Measurements from ENCODE around the gene MUTYH. TPM values are rescaled to one million over a fixed set of nuclear protein-coding genes. Genes with fewer than 3 reads are reported as not detected.

The MUTYH gene
- total RNA-seq, 4 donors from 2014 or later = 28.7 to 78.2 (median 49.0) TPM

DNA sequence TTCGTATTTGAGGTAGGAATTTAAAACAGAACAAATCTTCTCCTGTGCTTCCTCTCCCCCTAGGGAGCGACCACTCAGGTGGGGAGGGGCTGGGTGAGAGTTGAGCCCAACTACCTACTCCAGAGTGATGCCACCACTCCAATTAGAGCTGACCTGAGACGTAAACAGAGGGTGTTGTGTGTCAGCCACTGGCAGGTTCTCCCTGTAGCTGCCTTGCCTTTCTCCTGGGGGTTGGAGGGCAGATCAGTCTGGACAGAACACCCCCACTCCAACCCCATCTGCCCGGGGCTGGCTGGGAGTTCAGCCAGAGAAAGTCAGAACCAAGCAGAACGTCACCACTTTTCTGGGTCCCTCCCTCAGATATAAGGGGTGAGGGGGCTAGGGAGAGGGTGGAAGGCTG is 11.6 kb downstream of the MUTYH start:
- WGBS, 2 donors (ENCODE audit: low coverage in 1 of 2) = 55 to 72% methylated on average over 2 to 5 of the region's 5 CpGs
- Histone ChIP-seq H3K4me1 (peaks cover 10 to 24% (median 14%) of the 10 kb centered on the region in 4 donors), H3K4me3 (no peak overlapping the region), H3K9me3 (no peaks in the 10 kb centered on the region), H3K36me3 (peaks cover 0 to 7% (median 0%) of the 10 kb centered on the region in 4 donors), H3K27me3 (no peaks in the 10 kb centered on the region), H3K27ac (peak overlapping the region in 1 of 4 donors; percentile 55)
- in situ Hi-C loops (cut with MboI; ENCODE audit: low pct_ligation_motif_present in 1 of 4, low pct_unique_long_range_greater_than_20kb in 1 of 4, low sequenced_read_pairs in 3 of 4) (no loop called here), intact Hi-C loops (cut with DNase I; ENCODE audit: low total_unique reads) (no loop called here)
- TF ChIP-seq EP300 (IDR thresholded peaks at IDR 0.05; ENCODE audit: low read depth) (no peak), POLR2A (IDR thresholded peaks at IDR 0.05) (no peak), POLR2AphosphoS5 (IDR thresholded peaks at IDR 0.05) (no peak)
- TF ChIP-seq, protein P1, sequence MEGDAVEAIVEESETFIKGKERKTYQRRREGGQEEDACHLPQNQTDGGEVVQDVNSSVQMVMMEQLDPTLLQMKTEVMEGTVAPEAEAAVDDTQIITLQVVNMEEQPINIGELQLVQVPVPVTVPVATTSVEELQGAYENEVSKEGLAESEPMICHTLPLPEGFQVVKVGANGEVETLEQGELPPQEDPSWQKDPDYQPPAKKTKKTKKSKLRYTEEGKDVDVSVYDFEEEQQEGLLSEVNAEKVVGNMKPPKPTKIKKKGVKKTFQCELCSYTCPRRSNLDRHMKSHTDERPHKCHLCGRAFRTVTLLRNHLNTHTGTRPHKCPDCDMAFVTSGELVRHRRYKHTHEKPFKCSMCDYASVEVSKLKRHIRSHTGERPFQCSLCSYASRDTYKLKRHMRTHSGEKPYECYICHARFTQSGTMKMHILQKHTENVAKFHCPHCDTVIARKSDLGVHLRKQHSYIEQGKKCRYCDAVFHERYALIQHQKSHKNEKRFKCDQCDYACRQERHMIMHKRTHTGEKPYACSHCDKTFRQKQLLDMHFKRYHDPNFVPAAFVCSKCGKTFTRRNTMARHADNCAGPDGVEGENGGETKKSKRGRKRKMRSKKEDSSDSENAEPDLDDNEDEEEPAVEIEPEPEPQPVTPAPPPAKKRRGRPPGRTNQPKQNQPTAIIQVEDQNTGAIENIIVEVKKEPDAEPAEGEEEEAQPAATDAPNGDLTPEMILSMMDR (IDR thresholded peaks at IDR 0.05) = no peak
- DNase-seq = no peak

DNA sequence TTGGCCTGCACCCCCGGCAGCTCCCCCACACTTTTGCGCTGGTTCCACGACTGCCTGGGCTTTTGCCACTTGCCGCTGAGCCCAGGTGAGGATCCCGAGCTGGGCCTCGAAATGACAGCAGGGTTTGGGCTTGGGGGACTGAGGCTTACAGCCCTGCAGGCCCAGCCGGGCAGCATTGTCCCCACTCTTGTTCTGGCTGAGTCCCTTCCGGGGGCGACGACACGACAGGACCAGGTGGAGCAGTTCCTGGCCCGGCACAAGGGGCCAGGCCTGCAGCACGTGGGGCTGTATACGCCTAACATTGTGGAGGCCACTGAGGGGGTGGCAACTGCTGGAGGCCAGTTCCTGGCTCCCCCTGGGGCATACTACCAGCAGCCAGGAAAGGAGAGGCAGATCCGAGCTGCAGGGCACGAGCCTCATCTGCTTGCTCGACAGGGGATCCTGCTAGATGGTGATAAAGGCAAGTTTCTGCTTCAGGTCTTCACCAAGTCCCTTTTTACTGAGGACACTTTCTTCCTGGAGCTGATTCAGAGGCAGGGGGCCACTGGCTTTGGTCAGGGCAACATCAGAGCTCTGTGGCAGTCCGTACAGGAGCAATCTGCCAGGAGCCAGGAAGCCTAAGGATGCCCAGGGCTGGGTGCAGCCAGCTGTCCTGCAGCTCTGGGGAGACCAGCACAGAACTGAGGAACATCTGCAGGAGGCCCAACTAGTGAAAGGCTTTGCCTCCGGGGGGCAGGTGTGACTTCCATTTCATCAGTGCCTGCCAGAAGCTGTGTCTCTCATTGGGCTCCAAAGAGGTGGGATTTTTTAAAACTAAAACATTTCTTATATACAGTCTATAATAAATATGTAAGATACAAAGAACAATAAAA is 12.4 kb downstream of the MUTYH start:
- Histone ChIP-seq H3K4me3 (peak overlapping the region in 3 of 4 donors; percentile 28 to 53 (median 45)), H3K27ac (peak overlapping the region in 2 of 4 donors; percentile 8 to 55), H3K9me3 (no peaks in the 10 kb centered on the region), H3K4me1 (peaks cover 10 to 24% (median 14%) of the 10 kb centered on the region in 4 donors), H3K27me3 (no peaks in the 10 kb centered on the region), H3K36me3 (peaks cover 0 to 7% (median 0%) of the 10 kb centered on the region in 4 donors)
- no peak for TF ChIP-seq POLR2A (IDR thresholded peaks at IDR 0.05)
- peak in 1 of 3 donors; percentile 3 for TF ChIP-seq POLR2AphosphoS5 (IDR thresholded peaks at IDR 0.05)
- peak; percentile 30 for DNase-seq
- in situ Hi-C loops (cut with MboI; ENCODE audit: low pct_ligation_motif_present in 1 of 4, low pct_unique_long_range_greater_than_20kb in 1 of 4, low sequenced_read_pairs in 3 of 4) (no loop called here), intact Hi-C loops (cut with DNase I; ENCODE audit: low total_unique reads) (no loop called here)
- WGBS, 2 donors (ENCODE audit: low coverage in 1 of 2) = 17 to 52% methylated on average over 1 to 19 of the region's 19 CpGs

DNA sequence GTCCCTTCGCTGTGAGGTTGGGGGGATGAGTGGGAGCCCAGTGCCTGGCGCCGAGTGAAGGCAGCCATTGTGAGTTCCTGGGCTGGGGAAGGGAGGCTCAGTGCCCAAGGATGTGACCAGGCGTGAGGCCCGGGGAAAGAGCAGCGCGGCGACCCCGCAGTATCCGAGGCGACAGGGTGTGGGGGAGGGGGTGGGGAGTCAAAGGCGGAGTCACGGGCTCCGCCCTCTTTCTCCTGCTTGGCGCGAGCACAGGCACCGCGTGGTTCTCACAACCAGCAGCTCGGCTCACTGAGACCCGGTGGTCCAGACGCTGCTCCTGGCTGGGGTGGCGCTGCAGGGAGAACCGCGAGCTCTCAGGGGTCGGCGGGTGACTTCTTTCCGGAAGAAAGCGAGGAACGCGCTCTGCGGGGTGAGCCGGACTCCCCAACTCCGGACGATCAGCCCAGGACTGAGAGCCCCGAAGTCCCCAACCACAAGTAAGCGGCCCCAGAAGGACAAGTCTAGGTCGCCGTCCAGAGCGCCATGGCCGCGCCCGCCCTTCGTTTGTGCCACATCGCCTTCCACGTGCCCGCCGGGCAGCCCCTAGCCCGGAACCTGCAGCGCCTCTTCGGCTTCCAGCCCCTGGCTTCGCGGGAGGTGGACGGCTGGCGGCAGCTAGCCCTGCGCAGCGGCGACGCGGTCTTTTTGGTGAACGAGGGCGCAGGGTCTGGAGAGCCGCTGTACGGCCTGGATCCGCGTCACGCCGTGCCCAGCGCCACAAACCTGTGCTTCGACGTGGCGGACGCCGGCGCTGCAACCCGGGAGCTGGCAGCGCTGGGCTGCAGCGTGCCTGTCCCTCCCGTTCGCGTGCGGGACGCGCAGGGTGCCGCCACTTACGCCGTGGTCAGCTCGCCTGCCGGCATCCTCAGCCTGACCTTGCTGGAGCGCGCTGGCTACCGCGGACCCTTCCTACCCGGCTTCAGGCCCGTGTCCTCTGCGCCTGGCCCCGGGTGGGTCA is 13.3 kb downstream of the MUTYH start, which contains the start of gene HPDL:
Gene HPDL (plus strand): TSS at position 269 of the 997 bp plus-strand sequence. CDS start 254 bp downstream, at position 523.
- DNase-seq = peak; percentile 80
- H3K27ac ChIP-seq = peak within 1 kb of the TSS; percentile 2 to 55 (median 14)
- H3K9me3 ChIP-seq = no peaks in the 10 kb centered on the region
- 7% methylated on average over 47 of the region's 96 CpGs; no CpG with 5 or more reads in 1 of the 2 donors for WGBS, 2 donors (ENCODE audit: low coverage in 1 of 2)
- H3K4me3 ChIP-seq = peak within 1 kb of the TSS; percentile 23 to 53 (median 36)
- intact Hi-C loops (cut with DNase I; ENCODE audit: low total_unique reads) (no loop called here), in situ Hi-C loops (cut with MboI; ENCODE audit: low pct_ligation_motif_present in 1 of 4, low pct_unique_long_range_greater_than_20kb in 1 of 4, low sequenced_read_pairs in 3 of 4) (no loop called here)
- H3K27me3 ChIP-seq = no peaks in the 10 kb centered on the region
- TF ChIP-seq POLR2A (IDR thresholded peaks at IDR 0.05) = peak; percentile 22
- TF ChIP-seq, protein P1 (IDR thresholded peaks at IDR 0.05) = no peak
- peak; percentile 4 to 38 (median 31) for TF ChIP-seq POLR2AphosphoS5 (IDR thresholded peaks at IDR 0.05)
- peaks cover 10 to 24% (median 14%) of the 10 kb centered on the region in 4 donors for H3K4me1 ChIP-seq
- H3K36me3 ChIP-seq = peaks cover 0 to 5% (median 0%) of the 10 kb centered on the region in 4 donors

DNA sequence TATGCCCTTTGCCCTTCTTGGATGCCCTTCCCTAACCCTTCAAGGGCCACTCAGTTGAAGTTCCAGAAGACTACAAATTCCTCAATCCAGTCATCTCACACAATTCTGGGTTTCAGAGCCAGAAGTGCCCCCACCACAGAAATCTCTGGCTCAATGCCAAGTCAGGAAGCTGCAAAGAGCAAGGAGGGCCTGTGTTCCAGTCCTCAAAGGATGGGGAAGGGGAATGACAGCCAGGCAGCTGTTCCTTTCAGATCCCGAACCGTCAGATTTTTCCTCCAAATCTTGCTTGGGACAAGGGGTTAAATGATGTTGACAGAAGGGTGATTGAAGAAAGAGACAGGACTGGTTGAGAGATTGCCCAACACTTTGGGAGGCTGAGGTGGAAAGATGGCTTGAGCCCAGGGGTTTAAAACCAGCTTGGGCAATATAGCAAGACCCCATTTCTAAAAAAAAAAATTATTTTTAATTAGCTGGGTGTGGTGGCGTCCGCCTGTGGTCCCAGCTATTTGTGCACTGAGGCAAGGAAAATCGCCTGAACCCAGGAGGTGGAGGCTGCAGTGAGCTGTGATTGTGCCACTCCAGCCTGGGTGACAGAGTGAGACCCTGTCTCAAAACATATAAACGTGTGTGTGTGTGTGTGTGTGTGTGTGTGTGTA is 14.3 kb downstream of the MUTYH start:
- intact Hi-C loops (cut with DNase I; ENCODE audit: low total_unique reads) (no loop called here), in situ Hi-C loops (cut with MboI; ENCODE audit: low pct_ligation_motif_present in 1 of 4, low pct_unique_long_range_greater_than_20kb in 1 of 4, low sequenced_read_pairs in 3 of 4) (no loop called here)
- DNase-seq = no peak
- H3K9me3 ChIP-seq = no peaks in the 10 kb centered on the region
- TF ChIP-seq POLR2A (IDR thresholded peaks at IDR 0.05) = no peak
- no peak for TF ChIP-seq EP300 (IDR thresholded peaks at IDR 0.05; ENCODE audit: low read depth)
- no peak for TF ChIP-seq POLR2AphosphoS5 (IDR thresholded peaks at IDR 0.05)
- TF ChIP-seq, protein P1 (IDR thresholded peaks at IDR 0.05) = no peak
- peak overlapping the region in 3 of 4 donors; percentile 28 to 53 (median 45) for H3K4me3 ChIP-seq
- H3K27ac ChIP-seq = peak overlapping the region in 1 of 4 donors; percentile 55
- WGBS, 2 donors (ENCODE audit: low coverage in 1 of 2) = 22 to 55% methylated on average over 3 to 6 of the region's 6 CpGs
- no peaks in the 10 kb centered on the region for H3K36me3 ChIP-seq
- H3K4me1 ChIP-seq = peaks cover 10 to 24% (median 14%) of the 10 kb centered on the region in 4 donors
- no peaks in the 10 kb centered on the region for H3K27me3 ChIP-seq

All from transverse colon (tissue), 4 donors.